ENCODE data around the gene DYNLRB2. TPM values are rescaled to one million over a fixed set of nuclear protein-coding genes. Genes with fewer than 3 reads are reported as not detected.

Gene DYNLRB2
- polyA plus RNA-seq, 1 experiment: 0.50 TPM

- DNase-seq (ENCODE audit: low read depth): no peak
- Histone ChIP-seq H3K27me3 (ENCODE audit: control insufficient read depth, insufficient read depth, low read length) (no peaks in the 10 kb centered on the region), H3K36me3 (ENCODE audit: control insufficient read depth, insufficient read depth, low read length) (no peaks in the 10 kb centered on the region), H3K4me3 (ENCODE audit: low read depth, low read length) (no peak overlapping the region)
- CTCF ChIA-PET: no interaction called here
- POLR2A ChIA-PET: no interaction called here
- TF ChIP-seq, protein P1, sequence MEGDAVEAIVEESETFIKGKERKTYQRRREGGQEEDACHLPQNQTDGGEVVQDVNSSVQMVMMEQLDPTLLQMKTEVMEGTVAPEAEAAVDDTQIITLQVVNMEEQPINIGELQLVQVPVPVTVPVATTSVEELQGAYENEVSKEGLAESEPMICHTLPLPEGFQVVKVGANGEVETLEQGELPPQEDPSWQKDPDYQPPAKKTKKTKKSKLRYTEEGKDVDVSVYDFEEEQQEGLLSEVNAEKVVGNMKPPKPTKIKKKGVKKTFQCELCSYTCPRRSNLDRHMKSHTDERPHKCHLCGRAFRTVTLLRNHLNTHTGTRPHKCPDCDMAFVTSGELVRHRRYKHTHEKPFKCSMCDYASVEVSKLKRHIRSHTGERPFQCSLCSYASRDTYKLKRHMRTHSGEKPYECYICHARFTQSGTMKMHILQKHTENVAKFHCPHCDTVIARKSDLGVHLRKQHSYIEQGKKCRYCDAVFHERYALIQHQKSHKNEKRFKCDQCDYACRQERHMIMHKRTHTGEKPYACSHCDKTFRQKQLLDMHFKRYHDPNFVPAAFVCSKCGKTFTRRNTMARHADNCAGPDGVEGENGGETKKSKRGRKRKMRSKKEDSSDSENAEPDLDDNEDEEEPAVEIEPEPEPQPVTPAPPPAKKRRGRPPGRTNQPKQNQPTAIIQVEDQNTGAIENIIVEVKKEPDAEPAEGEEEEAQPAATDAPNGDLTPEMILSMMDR (IDR thresholded peaks at IDR 0.05; ENCODE audit: insufficient read depth, low read depth, low read length): no peak
These were observed 29.3 kb downstream of the DYNLRB2 start for GRCh38 chr16:80570106-80570478.

DNA sequence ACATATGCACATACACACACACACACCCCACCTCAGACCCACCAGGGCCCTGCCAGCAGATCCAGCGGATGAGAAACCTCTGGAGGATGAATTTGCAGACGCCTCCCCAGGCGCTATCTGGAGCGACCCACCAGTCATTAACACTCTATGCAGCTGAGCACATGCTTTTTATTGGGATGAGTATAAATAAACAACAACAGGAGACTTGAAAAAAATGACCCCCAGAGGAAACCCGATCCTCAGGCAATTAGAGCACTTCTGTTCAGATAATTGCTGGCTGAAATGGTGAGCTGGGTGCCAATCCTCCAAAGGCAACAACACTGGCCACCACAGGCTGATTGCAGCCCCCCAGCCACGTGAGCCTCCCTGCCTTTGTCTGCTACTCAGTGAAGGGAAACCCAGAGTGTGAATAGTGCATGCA lies 32.9 kb downstream of the DYNLRB2 start:
- CTCF ChIA-PET: no interaction called here
- Histone ChIP-seq H3K27me3 (ENCODE audit: control insufficient read depth, insufficient read depth, low read length) (no peaks in the 10 kb centered on the region), H3K36me3 (ENCODE audit: control insufficient read depth, insufficient read depth, low read length) (no peaks in the 10 kb centered on the region), H3K4me3 (ENCODE audit: low read depth, low read length) (no peak overlapping the region)
- TF ChIP-seq, protein P1 (IDR thresholded peaks at IDR 0.05; ENCODE audit: insufficient read depth, low read depth, low read length): no peak
- POLR2A ChIA-PET: no interaction called here
- DNase-seq (ENCODE audit: low read depth): no peak

DNA sequence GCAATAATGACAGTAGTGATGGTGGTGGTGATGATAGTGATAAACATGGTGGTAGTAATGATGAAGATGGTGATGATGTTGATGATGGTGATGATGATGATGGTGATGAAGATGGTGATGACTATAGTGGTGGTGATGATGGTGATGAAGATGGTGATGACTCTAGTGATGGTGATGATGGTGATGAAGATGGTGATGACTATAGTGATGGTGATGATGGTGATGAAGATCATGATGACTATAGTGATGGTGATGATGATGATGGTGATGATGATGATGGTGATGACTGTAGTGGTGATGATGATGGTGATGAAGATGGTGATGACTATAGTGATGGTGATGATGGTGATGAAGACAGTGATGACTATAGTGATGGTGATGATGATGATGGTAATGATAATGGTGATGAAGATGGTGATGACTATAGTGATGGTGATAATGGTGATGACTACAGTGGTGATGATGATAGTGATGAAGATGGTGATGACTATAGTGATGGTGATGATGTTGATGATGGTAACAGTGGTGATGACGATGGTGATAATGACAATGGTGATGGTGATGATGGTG lies 35.6 kb downstream of the DYNLRB2 start:
- CTCF ChIA-PET: no interaction called here
- Histone ChIP-seq H3K27me3 (ENCODE audit: control insufficient read depth, insufficient read depth, low read length) (no peaks in the 10 kb centered on the region), H3K4me3 (ENCODE audit: low read depth, low read length) (no peak overlapping the region), H3K36me3 (ENCODE audit: control insufficient read depth, insufficient read depth, low read length) (no peaks in the 10 kb centered on the region)
- DNase-seq (ENCODE audit: low read depth): no peak
- POLR2A ChIA-PET: no interaction called here
- TF ChIP-seq, protein P1 (IDR thresholded peaks at IDR 0.05; ENCODE audit: insufficient read depth, low read depth, low read length): no peak

DNA sequence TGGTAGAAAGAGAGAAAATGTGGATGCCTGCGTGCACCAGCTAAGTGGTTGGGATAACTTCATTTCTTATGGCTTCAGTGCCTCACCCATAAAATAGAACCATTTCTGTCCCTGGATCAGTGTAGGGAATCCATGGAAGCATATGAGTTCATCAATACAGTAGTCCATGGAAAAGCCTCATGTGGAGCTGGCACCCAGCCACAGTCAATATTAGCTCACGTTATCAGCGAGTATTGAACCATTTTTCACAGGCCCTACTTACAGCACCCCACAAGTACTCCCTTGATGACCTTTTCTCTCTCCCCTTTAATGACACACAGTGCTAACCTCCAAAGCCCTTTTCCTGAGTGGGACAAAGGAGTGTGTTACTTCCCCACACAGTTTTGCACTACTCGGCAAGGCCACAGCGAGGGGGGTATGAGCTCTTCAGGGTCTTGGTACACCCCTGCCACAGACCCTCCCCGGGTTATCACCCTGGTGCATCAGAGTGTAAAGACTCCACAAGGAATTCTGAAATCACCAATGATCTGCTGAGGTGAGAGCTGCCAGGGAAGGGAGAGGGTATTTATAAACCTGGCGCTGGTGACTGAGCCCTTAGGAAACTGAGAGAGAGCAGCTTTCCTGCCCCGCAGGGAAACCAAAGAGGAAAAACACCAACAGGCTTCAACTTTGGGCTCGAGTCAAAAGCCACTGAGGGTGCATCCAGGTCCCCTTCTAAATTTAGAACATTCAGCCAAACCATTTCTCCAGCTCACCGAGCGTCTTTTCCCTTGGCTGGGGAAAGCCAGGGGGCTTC lies 36.9 kb downstream of the DYNLRB2 start:
- TF ChIP-seq, protein P1 (IDR thresholded peaks at IDR 0.05; ENCODE audit: insufficient read depth, low read depth, low read length): no peak
- Histone ChIP-seq H3K36me3 (ENCODE audit: control insufficient read depth, insufficient read depth, low read length) (no peaks in the 10 kb centered on the region), H3K27me3 (ENCODE audit: control insufficient read depth, insufficient read depth, low read length) (no peaks in the 10 kb centered on the region), H3K4me3 (ENCODE audit: low read depth, low read length) (no peak overlapping the region)
- POLR2A ChIA-PET: no interaction called here
- no peak for DNase-seq (ENCODE audit: low read depth)
- CTCF ChIA-PET: no interaction called here

GRCh38 chr16:80580109-80580832 lies 39.5 kb downstream of the DYNLRB2 start:
- POLR2A ChIA-PET: no interaction called here
- no peaks in the 10 kb centered on the region for H3K27me3 ChIP-seq (ENCODE audit: control insufficient read depth, insufficient read depth, low read length)
- H3K36me3 ChIP-seq (ENCODE audit: control insufficient read depth, insufficient read depth, low read length): no peaks in the 10 kb centered on the region
- CTCF ChIA-PET: no interaction called here
- no peak for DNase-seq (ENCODE audit: low read depth)
- TF ChIP-seq, protein P1 (IDR thresholded peaks at IDR 0.05; ENCODE audit: insufficient read depth, low read depth, low read length): no peak
- H3K4me3 ChIP-seq (ENCODE audit: low read depth, low read length): no peak overlapping the region
